ENCODE results near the gene ZFAND2A.

Gene ZFAND2A

DNA sequence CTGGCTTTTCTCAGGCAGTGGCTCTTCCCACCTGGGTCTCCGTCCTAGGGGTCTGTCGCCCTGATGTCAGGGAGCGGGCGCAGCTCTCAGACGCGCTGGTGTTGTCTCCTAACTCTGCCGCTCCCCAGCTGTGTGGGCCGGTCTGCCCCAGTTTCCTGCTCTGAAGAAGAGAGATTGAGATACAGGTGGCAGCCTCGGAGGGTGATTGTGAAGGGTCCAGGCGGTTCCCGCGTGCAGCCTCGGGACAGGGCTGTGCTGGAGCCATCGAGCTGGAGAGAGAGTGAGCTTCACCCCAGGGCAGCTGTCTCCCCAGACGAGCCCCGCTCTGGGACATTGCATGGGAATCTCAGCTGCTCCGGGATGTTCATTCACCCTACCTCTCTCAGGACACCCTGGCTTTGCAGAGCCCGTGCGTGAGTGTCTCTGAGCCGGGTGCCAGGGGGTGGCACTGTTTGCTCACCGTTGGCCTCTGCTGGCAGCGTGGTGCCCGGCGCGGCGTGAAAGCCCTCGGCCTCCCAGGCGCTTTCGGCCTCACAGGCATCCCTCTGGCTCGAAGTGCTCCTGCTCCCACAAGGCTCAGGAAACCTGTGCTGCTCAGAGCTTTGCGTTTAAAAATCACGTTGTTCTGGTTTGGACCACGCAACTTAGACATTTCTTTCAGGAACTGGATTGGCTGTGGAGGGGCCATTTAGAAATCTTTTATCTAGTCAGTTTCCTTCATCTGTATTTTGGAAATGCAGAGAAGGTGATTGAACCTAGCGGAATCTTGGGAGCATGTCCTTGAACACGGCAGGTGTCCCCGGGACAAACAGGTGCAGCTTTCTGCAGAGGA, 33.8 kb upstream of the ZFAND2A start:
- no peaks in the 10 kb centered on the region for H3K9me3 ChIP-seq (ENCODE audit: control insufficient read depth, insufficient read depth, low read length)
- no peak overlapping the region for H3K9ac ChIP-seq (ENCODE audit: low read depth, low read length)
- no peaks in the 10 kb centered on the region for H3K36me3 ChIP-seq (ENCODE audit: control insufficient read depth, insufficient read depth, low read length)
- H3K27me3 ChIP-seq (ENCODE audit: control insufficient read depth, insufficient read depth, low read length) = no peaks in the 10 kb centered on the region; the same call in 1 of the 2 replicates
- H3K4me3 ChIP-seq (ENCODE audit: low read depth, low read length) = no peak overlapping the region
- H3K27ac ChIP-seq (ENCODE audit: low read depth, low read length) = no peak overlapping the region
- H3K4me1 ChIP-seq (ENCODE audit: control insufficient read depth, insufficient read depth, low read length) = no peaks in the 10 kb centered on the region

DNA sequence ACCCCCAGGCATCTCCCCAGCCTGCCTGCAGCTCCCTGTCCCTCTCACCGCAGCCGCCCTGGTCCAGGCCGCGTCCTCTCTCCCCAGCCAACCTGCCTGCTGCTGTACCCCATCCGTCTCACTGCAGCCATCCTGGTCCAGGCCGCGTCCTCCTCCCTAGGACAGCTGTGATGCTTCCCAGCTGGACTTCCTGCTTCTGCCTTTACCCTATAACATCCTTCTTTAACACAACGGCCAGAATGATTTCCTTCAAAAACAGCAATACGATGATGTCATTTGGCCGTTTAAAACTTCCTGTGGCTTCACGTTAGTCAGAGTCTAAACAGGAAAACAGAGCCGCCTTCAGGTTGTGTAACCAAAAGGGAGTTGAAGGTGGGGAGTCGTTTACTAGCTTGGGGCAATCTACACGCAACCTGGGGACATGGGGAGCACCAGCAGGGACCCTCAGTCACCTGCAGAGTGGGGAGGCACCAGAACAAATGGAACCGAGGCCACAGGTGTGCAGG, 32.2 kb upstream of the ZFAND2A start:
- Histone ChIP-seq H3K4me3 (ENCODE audit: low read depth, low read length) (no peak overlapping the region), H3K9me3 (ENCODE audit: control insufficient read depth, insufficient read depth, low read length) (no peaks in the 10 kb centered on the region), H3K9ac (ENCODE audit: low read depth, low read length) (no peak overlapping the region), H3K27me3 (ENCODE audit: control insufficient read depth, insufficient read depth, low read length) (no peaks in the 10 kb centered on the region; the same call in 1 of the 2 replicates), H3K4me1 (ENCODE audit: control insufficient read depth, insufficient read depth, low read length) (no peaks in the 10 kb centered on the region), H3K36me3 (ENCODE audit: control insufficient read depth, insufficient read depth, low read length) (no peaks in the 10 kb centered on the region), H3K27ac (ENCODE audit: low read depth, low read length) (no peak overlapping the region)

DNA sequence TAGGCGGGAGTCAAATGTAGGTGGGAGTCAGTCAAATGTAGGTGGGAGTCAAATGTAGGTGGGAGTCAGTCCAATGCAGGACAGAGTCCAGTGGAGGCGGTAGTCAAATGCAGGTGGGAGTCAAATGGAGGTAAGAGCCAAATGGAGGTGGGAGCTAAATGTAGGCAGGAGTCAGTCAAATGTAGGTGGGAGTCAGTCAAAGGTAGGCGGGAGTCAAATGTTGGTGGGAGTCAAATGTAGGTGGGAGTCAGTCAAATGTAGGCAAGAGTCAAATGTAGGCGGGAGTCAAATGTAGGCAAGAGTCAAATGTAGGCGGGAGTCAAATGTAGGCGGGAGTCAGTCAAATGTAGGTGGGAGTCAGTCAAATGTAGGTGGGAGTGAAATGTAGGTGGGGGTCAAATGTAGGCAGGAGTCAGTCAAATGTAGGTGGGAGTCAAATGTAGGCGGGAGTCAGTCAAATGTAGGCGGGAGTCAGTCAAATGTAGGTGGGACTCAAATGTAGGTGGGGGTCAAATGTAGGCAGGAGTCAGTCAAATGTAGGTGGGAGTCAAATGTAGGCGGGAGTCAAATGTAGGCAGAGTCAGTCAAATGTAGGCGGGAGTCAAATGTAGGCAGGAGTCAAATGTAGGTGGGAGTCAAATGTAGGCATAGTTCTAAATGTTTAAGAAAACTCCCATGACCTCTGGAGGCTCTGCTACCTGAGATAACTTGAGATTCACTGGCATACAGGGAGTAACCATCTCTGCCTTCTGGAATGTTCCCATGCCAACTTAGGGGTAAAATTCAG, 30.2 kb upstream of the ZFAND2A start:
- Histone ChIP-seq H3K4me1 (ENCODE audit: control insufficient read depth, insufficient read depth, low read length) (no peaks in the 10 kb centered on the region), H3K9ac (ENCODE audit: low read depth, low read length) (no peak overlapping the region), H3K27ac (ENCODE audit: low read depth, low read length) (no peak overlapping the region), H3K9me3 (ENCODE audit: control insufficient read depth, insufficient read depth, low read length) (no peaks in the 10 kb centered on the region), H3K27me3 (ENCODE audit: control insufficient read depth, insufficient read depth, low read length) (no peaks in the 10 kb centered on the region; the same call in 1 of the 2 replicates), H3K36me3 (ENCODE audit: control insufficient read depth, insufficient read depth, low read length) (no peaks in the 10 kb centered on the region), H3K4me3 (ENCODE audit: low read depth, low read length) (no peak overlapping the region)

DNA sequence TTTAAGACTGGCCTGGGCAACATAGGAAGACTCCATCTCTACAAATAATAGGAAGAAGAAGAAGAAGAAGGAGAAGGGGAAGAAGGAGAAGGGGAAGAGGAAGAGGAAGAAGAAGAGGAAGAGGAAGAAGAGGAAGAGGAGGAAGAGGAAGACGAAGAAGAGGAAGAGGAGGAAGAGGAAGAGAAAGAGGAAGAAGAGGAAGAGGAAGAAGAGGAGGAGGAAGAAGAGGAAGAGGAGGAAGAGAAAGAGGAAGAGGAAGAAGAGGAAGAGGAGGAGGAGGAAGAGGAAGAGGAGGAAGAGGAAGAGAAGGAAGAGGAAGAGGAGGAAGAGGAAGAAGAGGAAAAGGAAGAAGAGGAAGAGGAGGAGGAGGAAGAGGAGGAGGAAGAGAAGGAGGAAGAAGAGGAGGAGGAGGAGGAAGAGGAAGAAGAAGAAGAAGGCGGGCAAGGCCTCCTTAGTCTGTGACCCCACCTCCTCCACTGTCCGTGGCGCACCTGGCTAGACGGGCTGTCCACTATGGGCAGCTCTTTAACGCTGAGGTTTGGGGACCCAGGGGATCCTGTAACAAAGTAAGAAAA, 28.8 kb upstream of the ZFAND2A start:
- H3K9ac ChIP-seq (ENCODE audit: low read depth, low read length) = no peak overlapping the region
- no peaks in the 10 kb centered on the region for H3K4me1 ChIP-seq (ENCODE audit: control insufficient read depth, insufficient read depth, low read length)
- H3K27ac ChIP-seq (ENCODE audit: low read depth, low read length) = no peak overlapping the region
- no peaks in the 10 kb centered on the region for H3K36me3 ChIP-seq (ENCODE audit: control insufficient read depth, insufficient read depth, low read length)
- H3K9me3 ChIP-seq (ENCODE audit: control insufficient read depth, insufficient read depth, low read length) = no peaks in the 10 kb centered on the region
- H3K4me3 ChIP-seq (ENCODE audit: low read depth, low read length) = no peak overlapping the region
- H3K27me3 ChIP-seq (ENCODE audit: control insufficient read depth, insufficient read depth, low read length) = no peaks in the 10 kb centered on the region; the same call in 1 of the 2 replicates

DNA sequence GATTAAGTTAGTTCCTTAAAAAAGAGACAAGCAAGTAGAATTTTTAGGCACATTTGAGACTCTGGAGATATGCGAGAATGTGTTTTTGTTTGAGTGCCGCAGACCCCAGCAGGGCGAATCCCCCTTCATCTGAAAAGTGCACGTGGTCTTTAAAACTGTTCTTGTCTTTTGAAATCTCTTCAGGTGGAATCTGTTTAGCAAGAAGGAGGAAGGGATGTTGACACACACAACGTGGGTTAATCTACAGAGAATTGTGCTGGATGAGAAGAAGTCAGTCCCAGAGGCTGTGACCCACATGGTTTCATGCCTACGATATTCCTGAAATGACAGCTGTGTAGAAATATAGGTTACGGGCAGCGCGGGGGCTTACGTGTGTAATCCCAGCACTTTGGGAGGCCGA, 27.1 kb upstream of the ZFAND2A start:
- no peak overlapping the region for H3K4me3 ChIP-seq (ENCODE audit: low read depth, low read length)
- no peaks in the 10 kb centered on the region for H3K27me3 ChIP-seq (ENCODE audit: control insufficient read depth, insufficient read depth, low read length)
- no peaks in the 10 kb centered on the region for H3K9me3 ChIP-seq (ENCODE audit: control insufficient read depth, insufficient read depth, low read length)
- no peaks in the 10 kb centered on the region for H3K36me3 ChIP-seq (ENCODE audit: control insufficient read depth, insufficient read depth, low read length)
- H3K27ac ChIP-seq (ENCODE audit: low read depth, low read length) = no peak overlapping the region
- no peak overlapping the region for H3K9ac ChIP-seq (ENCODE audit: low read depth, low read length)
- H3K4me1 ChIP-seq (ENCODE audit: control insufficient read depth, insufficient read depth, low read length) = no peaks in the 10 kb centered on the region

DNA sequence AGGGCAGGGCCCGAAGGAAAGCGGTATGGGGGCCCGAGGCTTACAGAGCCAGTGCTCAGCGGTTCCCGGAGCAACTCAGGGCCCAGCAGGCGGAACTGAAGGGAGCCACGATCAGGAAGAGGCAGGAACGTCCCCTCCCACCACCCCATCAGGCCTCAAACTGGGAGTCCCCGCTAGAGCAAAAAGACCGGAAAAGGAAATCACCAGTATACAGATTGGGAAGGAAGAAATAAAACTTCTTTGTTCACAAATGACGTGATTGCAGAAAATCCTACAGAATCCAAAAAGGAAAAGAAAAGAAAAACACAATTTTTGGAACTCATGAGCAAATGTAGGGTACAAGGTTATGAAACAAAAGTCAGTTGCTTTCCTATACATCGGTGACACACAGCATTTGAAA, 21.6 kb upstream of the ZFAND2A start:
- no peaks in the 10 kb centered on the region for H3K4me1 ChIP-seq (ENCODE audit: control insufficient read depth, insufficient read depth, low read length)
- H3K4me3 ChIP-seq (ENCODE audit: low read depth, low read length) = no peak overlapping the region
- H3K36me3 ChIP-seq (ENCODE audit: control insufficient read depth, insufficient read depth, low read length) = no peaks in the 10 kb centered on the region
- H3K9me3 ChIP-seq (ENCODE audit: control insufficient read depth, insufficient read depth, low read length) = no peaks in the 10 kb centered on the region
- H3K27ac ChIP-seq (ENCODE audit: low read depth, low read length) = no peak overlapping the region
- H3K9ac ChIP-seq (ENCODE audit: low read depth, low read length) = no peak overlapping the region
- no peaks in the 10 kb centered on the region for H3K27me3 ChIP-seq (ENCODE audit: control insufficient read depth, insufficient read depth, low read length)

DNA sequence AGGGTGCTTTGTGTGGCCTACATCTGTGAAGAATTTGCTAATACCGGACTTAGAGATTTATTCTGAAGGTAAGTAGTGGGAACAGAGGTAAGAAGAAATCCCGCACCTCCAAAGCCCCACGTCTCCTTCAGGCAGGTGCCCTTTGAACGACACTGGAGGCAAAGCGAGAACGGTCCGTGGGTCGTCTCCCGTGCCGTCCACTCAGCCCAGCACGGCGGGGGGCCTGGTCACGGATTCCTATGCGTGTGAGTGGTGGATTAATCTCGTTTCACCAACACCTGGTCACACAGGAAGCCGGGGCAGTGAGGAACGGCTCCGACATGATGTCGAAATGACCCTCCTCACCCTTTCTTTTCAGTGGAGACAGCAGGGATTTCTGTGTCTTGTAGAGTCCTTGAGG, 21.0 kb upstream of the ZFAND2A start:
- Histone ChIP-seq H3K9ac (ENCODE audit: low read depth, low read length) (no peak overlapping the region), H3K36me3 (ENCODE audit: control insufficient read depth, insufficient read depth, low read length) (no peaks in the 10 kb centered on the region), H3K27ac (ENCODE audit: low read depth, low read length) (no peak overlapping the region), H3K4me3 (ENCODE audit: low read depth, low read length) (no peak overlapping the region), H3K4me1 (ENCODE audit: control insufficient read depth, insufficient read depth, low read length) (no peaks in the 10 kb centered on the region), H3K27me3 (ENCODE audit: control insufficient read depth, insufficient read depth, low read length) (no peaks in the 10 kb centered on the region), H3K9me3 (ENCODE audit: control insufficient read depth, insufficient read depth, low read length) (no peaks in the 10 kb centered on the region)

DNA sequence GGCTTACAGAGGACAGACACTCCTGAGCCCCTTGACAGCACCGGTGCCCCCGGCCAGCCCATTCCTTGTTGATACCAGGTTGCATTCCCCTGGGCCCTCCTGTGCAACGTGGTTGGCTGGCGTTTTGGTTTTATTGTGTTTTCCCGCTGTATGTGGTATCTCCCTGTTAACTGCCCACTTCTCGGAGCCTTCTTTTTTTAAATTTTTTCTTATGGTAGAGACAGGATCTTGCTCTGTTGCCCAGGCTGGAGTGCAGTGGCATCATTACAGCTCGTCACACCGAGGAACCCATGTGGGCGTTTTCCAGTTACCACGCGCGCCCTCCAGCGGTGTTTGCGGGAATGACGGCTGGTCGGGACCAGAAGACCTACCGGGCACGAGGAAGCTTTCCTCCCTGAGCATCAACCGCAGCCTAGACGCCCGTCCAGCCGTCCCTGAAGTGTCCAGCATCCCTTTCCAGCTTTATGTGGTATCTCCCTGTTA, 16.9 kb upstream of the ZFAND2A start:
- Histone ChIP-seq H3K27ac (ENCODE audit: low read depth, low read length) (no peak overlapping the region), H3K4me1 (ENCODE audit: control insufficient read depth, insufficient read depth, low read length) (no peaks in the 10 kb centered on the region), H3K9ac (ENCODE audit: low read depth, low read length) (no peak overlapping the region), H3K9me3 (ENCODE audit: control insufficient read depth, insufficient read depth, low read length) (no peaks in the 10 kb centered on the region), H3K36me3 (ENCODE audit: control insufficient read depth, insufficient read depth, low read length) (no peaks in the 10 kb centered on the region), H3K27me3 (ENCODE audit: control insufficient read depth, insufficient read depth, low read length) (no peaks in the 10 kb centered on the region), H3K4me3 (ENCODE audit: low read depth, low read length) (no peak overlapping the region)

DNA sequence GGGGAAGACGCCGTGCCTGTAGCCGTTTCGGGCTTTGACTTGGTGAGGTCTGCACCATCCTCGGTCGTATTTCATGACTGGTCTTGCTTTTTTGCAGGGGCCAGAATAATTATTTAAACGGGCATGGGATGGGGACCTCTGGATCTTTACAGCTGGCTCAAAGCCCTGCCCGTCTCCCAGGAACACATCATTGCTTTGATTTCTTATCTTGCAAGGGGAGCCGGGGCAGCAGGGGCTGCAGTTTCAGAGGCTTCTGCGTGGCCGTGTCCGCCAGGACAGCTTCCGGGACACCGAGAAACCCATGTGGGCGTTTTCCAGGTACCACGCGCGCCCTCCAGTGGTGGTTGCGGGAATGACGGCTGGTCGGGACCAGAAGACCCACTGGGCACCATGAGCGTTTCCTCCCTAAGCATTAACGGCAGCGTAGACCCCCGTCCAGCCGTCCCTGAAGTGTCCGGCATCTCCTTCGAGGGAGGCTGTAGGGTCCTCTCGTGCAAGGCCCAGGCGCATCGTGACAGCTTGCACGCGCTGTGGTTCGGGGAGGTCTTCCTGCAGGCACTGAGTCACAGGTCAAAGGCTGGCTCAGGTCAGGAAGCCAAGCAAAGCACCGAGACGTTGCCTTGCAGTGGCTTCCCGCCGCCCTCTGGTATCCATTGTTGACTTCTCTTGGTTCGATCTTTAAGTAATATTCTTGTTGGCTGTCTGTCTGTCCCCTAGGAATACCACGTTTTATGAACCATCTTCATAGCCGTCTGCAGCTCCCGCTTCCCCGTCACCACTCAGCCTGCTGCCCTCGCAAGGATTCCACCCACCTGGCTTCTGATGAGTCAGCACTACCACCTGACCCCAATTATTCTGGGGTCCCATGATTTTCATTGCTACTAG, 16.2 kb upstream of the ZFAND2A start:
- Histone ChIP-seq H3K27me3 (ENCODE audit: control insufficient read depth, insufficient read depth, low read length) (no peaks in the 10 kb centered on the region), H3K4me3 (ENCODE audit: low read depth, low read length) (no peak overlapping the region), H3K4me1 (ENCODE audit: control insufficient read depth, insufficient read depth, low read length) (no peaks in the 10 kb centered on the region), H3K36me3 (ENCODE audit: control insufficient read depth, insufficient read depth, low read length) (no peaks in the 10 kb centered on the region), H3K27ac (ENCODE audit: low read depth, low read length) (no peak overlapping the region), H3K9me3 (ENCODE audit: control insufficient read depth, insufficient read depth, low read length) (no peaks in the 10 kb centered on the region), H3K9ac (ENCODE audit: low read depth, low read length) (no peak overlapping the region)

DNA sequence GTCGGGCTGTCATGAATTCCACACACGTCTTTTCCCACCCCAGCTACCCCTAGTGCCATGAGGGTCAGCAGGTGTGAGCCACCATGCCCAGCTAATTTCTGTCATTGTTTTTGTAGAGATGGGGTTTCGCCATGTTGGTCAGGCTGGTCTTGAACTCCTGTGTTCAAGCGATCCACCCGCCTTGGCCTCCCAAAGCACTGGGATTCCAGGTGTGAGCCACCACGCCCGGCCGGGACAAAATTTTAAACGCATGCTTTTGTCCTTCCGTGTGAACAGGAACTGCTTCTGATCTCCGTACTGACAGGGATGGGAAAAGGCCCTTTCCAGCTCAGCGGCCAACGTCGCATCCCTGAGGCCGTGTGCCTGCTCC, 15.6 kb upstream of the ZFAND2A start:
- no peaks in the 10 kb centered on the region for H3K27me3 ChIP-seq (ENCODE audit: control insufficient read depth, insufficient read depth, low read length)
- H3K4me1 ChIP-seq (ENCODE audit: control insufficient read depth, insufficient read depth, low read length) = no peaks in the 10 kb centered on the region
- H3K27ac ChIP-seq (ENCODE audit: low read depth, low read length) = no peak overlapping the region
- no peaks in the 10 kb centered on the region for H3K36me3 ChIP-seq (ENCODE audit: control insufficient read depth, insufficient read depth, low read length)
- no peak overlapping the region for H3K4me3 ChIP-seq (ENCODE audit: low read depth, low read length)
- no peaks in the 10 kb centered on the region for H3K9me3 ChIP-seq (ENCODE audit: control insufficient read depth, insufficient read depth, low read length)
- H3K9ac ChIP-seq (ENCODE audit: low read depth, low read length) = no peak overlapping the region
